Head of caudate nucleus (tissue), 42 donors: Measurements from ENCODE around the gene GTF2H3.
A peak's percentile ranks its signal among the peaks of the same experiment; 100 is the strongest.

Experiments used
- DNase-seq, 42 donors: peaks; one replicate each; pipeline versions ENCODE4 v3.0.0 to v3.0.0-alpha.2; 2020 to 2021; ENCODE audit warnings: mixed read lengths in 7 of 42
- intact Hi-C: fragments of 100-400 bp; cut with DNase I; formaldehyde crosslinking; loops from one replicate; pipeline ENCODE4 v1.15.0; 2022

The GTF2H3 gene

GRCh38 chr12:123690191-123690840 lies 56.7 kb downstream of the GTF2H3 start:
- DNase-seq, result no peak
- intact Hi-C loops, result no loop called here

- intact Hi-C loops, result no loop called here
- DNase-seq, result no peak
Measured at GRCh38 chr12:123696207-123696606, 62.6 kb downstream of the GTF2H3 start.

- DNase-seq, result peak in 1 of 42 donors; percentile 13
Measured at GRCh38 chr12:123696646-123697045, 63.0 kb downstream of the GTF2H3 start.

GRCh38 chr12:123705935-123706334 lies 72.3 kb downstream of the GTF2H3 start:
- no peak for DNase-seq
- intact Hi-C loops, result no loop called here

More at GRCh38 chr12:123696646-123697045, 63.0 kb downstream of the GTF2H3 start:
- intact Hi-C loops, result no loop called here

- intact Hi-C loops, result no loop called here
Measured at GRCh38 chr12:123707466-123707865, 73.8 kb downstream of the GTF2H3 start.

More at GRCh38 chr12:123707466-123707865, 73.8 kb downstream of the GTF2H3 start:
- no peak for DNase-seq
